Thoracic aorta (tissue), 2 donors: ENCODE data around the gene MAST2. TPM values are rescaled to one million over a fixed set of nuclear protein-coding genes. Genes with fewer than 3 reads are reported as not detected.

Experiments used
- ATAC-seq: fragments of 150-250 bp; one replicate; pipeline ENCODE4 v1.8.0; 2017; ENCODE audit warnings: low read depth; ENCODE audit not compliant: insufficient number of reproducible peaks, low FRiP score
- DNase-seq: peaks from one replicate; pipeline ENCODE4 v3.0.0-alpha.2; 2020; ENCODE audit warnings: low spot score
- H3K27ac ChIP-seq, 2 donors: fragments of 200-600 bp; sonication (generic); 1 replicate in 1 of 2; 2 replicates in 1 of 2; pipeline ENCODE4 v1.5.1; 2016; ENCODE audit warnings: mild to moderate bottlenecking in 2 of 2, moderate library complexity in 2 of 2
- H3K27me3 ChIP-seq: fragments of 200-600 bp; sonication (generic); replicated peaks from 2 replicates; pipeline ENCODE4 v1.6.0; 2016; ENCODE audit warnings: mild to moderate bottlenecking; ENCODE audit not compliant: insufficient read depth
- H3K36me3 ChIP-seq: fragments of 200-600 bp; sonication (generic); one replicate; pipeline ENCODE4 v1.5.1; 2016
- H3K4me1 ChIP-seq, 2 donors: fragments of 200-600 bp; sonication (generic); 1 replicate in 1 of 2; 2 replicates in 1 of 2; pipeline versions ENCODE4 v1.5.1 to v1.6.0; 2016; ENCODE audit warnings: low read depth in 2 of 2, mild to moderate bottlenecking in 1 of 2; ENCODE audit not compliant: control insufficient read depth in 1 of 2
- H3K4me3 ChIP-seq: fragments of 200-600 bp; sonication (generic); 2 replicates; pipeline ENCODE4 v1.5.1; 2016; ENCODE audit warnings: mild to moderate bottlenecking
- H3K9me3 ChIP-seq: fragments of 200-600 bp; sonication (generic); 2 replicates; pipeline ENCODE4 v1.5.1; 2016
- total RNA-seq, 2 donors: library from RNA; depleted of rRNA; stranded (reverse); fragments of >200 nt; gene quantifications; one replicate each; pipeline versions ENCODE4 v1.1.0 to v1.2.3, GENCODE V29; 2016
- TF ChIP-seq, protein P1 (sequence below): fragments of 200-600 bp; sonication (generic); IDR thresholded peaks from one replicate; pipeline ENCODE4 v1.5.1; 2019; ENCODE audit warnings: antibody characterized with exemption

Gene MAST2
- total RNA-seq: 10 to 100 TPM; 33.6 to 61.2 TPM

DNA sequence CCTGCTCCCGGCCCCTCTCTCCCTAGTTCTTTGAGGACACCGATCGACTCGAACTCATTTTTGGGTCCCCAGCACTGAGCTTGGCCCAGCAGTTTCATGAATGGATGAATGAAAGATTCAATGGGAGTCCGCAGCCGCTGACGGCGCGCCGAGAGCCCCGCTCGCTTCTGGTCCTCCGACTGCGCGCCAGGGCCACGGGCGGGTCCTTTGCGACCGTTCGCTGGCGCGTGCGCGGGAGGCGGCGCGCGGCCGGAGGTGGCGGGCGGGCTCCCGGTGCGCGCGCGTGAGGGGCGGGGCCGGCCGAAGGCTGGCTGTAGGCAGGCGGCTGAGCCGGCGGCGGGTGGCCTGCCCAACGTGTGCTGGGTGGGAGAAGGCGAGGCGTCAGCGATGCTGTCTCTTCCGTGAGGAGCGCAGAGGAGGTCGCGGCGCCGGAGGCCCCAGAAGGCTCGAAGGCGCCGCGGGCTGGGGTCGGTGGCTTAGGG, at the start of gene MAST2:
Gene MAST2, plus strand, starts transcription at position 314 of the 482 bp plus-strand sequence. CDS start 284 bp downstream, outside the sequence.
- Histone ChIP-seq H3K4me3 (peak within 1 kb of the TSS; percentile 67), H3K9me3 (no peaks in the 10 kb centered on the region), H3K27ac (peak within 1 kb of the TSS; percentile 82 to 92), H3K36me3 (peaks cover 4% of the 10 kb centered on the region), H3K27me3 (no peaks in the 10 kb centered on the region), H3K4me1 (peaks cover 4 to 24% of the 10 kb centered on the region in 2 donors)
- DNase-seq (peak; percentile 29), ATAC-seq (peak; percentile 97)
- TF ChIP-seq, protein P1, sequence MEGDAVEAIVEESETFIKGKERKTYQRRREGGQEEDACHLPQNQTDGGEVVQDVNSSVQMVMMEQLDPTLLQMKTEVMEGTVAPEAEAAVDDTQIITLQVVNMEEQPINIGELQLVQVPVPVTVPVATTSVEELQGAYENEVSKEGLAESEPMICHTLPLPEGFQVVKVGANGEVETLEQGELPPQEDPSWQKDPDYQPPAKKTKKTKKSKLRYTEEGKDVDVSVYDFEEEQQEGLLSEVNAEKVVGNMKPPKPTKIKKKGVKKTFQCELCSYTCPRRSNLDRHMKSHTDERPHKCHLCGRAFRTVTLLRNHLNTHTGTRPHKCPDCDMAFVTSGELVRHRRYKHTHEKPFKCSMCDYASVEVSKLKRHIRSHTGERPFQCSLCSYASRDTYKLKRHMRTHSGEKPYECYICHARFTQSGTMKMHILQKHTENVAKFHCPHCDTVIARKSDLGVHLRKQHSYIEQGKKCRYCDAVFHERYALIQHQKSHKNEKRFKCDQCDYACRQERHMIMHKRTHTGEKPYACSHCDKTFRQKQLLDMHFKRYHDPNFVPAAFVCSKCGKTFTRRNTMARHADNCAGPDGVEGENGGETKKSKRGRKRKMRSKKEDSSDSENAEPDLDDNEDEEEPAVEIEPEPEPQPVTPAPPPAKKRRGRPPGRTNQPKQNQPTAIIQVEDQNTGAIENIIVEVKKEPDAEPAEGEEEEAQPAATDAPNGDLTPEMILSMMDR: no peak

DNA sequence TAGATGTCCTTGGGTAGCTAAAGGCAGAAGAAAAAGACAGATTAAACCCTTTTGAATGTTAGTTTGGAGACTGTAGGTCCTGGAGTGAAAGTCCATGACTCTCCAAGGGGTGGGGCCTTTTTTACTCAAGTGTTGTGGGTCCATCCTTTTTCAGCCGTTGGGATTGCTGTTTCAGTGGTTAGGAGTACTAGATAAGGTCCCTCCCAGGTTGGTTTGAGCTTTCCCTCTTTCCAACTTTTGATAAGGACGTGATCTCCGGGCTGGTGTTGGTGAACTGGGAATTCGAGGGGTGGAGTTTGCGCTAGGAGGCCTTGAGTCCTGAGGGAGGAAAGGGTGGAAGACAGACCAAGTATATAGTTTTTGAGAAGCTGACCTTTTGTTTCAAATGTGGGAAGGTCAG, 47.7 kb upstream of the MAST2 start:
- Histone ChIP-seq H3K27ac (no peak overlapping the region), H3K27me3 (no peaks in the 10 kb centered on the region), H3K9me3 (no peaks in the 10 kb centered on the region), H3K4me3 (no peak overlapping the region), H3K4me1 (peaks cover 0 to 5% of the 10 kb centered on the region in 2 donors), H3K36me3 (no peaks in the 10 kb centered on the region)
- ATAC-seq: no peak
- DNase-seq: no peak
- TF ChIP-seq, protein P1: no peak

DNA sequence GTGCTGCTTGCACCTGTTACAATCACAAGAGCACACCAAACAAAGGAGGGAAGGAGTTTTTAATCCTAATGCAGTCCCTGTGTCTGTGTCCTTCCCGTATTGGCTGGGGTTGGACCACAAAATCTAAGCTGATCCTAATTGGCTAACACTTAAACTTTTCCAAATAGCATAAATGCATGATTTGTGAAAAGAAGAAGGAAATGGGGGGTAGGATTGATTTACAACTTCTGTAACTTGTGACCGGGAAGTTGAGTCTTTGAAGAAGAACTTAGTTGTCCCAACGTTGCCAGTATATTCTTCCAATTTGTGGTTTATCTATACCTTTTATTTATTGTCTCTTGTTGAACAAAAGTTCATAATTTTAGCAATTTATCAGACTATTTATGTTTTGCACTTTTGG, 41.1 kb upstream of the MAST2 start:
- H3K27me3 ChIP-seq: no peaks in the 10 kb centered on the region
- no peaks in the 10 kb centered on the region for H3K36me3 ChIP-seq
- TF ChIP-seq, protein P1: no peak
- ATAC-seq: no peak
- H3K4me3 ChIP-seq: no peak overlapping the region
- no peaks in the 10 kb centered on the region for H3K4me1 ChIP-seq
- H3K9me3 ChIP-seq: no peaks in the 10 kb centered on the region
- no peak for DNase-seq
- H3K27ac ChIP-seq: no peak overlapping the region

DNA sequence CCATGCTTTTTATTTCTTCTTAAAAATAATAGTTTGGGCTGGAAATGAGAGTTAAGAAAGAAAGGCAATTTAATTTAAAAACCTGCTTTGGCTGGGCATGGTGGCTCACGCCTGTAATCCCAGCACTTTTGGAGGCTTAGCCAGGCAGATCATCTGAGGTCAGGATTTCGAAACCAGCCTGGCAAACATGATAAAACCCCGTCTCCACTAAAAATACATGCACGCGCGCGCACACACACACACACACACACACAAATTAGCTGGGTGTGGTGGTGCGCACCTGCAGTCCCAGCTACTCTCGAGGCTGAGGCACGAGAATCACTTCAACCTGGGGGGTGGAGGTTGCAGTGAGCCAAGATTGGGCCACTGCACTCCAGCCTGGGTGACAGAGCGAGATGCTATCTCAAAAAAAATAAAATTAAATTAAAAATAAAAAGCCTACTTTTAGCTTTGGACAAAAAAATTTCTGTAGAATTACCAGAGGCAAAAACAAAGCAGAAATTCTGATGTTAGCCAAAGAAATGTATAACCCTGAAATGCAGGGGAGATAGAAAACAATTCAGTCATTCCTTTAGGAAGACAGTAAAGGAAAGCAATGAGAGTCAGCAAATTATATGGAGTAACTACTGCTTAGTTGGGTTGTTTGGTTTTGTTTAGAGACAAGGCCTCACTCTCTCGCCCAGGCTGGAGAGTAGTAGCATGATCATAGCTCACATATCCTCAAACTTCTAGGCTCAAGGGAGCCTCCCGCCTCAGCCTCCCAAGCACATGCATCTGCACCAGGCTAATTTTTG, 37.2 kb upstream of the MAST2 start:
- ATAC-seq (no peak), DNase-seq (no peak)
- Histone ChIP-seq H3K36me3 (no peaks in the 10 kb centered on the region), H3K27ac (no peak overlapping the region), H3K9me3 (no peaks in the 10 kb centered on the region), H3K4me1 (no peaks in the 10 kb centered on the region), H3K4me3 (no peak overlapping the region), H3K27me3 (no peaks in the 10 kb centered on the region)
- TF ChIP-seq, protein P1: no peak

DNA sequence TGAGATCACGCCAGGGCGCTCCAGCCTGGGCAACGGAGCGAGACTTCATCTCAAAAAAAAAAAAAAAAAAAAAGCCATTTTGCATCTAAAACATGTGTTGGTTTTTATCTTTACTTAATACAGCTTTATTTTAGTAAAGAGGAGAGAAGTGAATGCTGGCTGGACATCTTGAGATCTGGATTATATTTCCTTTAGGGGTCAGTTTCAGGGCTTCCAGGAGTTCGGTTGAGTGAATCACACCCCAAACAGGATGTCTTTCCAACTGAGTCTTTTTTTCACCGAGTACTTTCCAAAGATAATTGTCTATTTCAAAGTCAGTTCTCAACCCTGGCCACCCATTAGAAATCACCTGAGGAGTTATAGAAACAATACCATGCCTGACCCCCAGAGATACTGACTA, 36.4 kb upstream of the MAST2 start:
- Histone ChIP-seq H3K9me3 (no peaks in the 10 kb centered on the region), H3K36me3 (no peaks in the 10 kb centered on the region), H3K4me3 (no peak overlapping the region), H3K27me3 (no peaks in the 10 kb centered on the region), H3K27ac (no peak overlapping the region), H3K4me1 (no peaks in the 10 kb centered on the region)
- no peak for DNase-seq
- TF ChIP-seq, protein P1: no peak
- ATAC-seq: no peak
